Epithelial cell of proximal tubule (primary cell): ENCODE measurements around the gene CBY1. TPM values are rescaled to one million over a fixed set of nuclear protein-coding genes. Genes with fewer than 3 reads are reported as not detected.
"Not testable (repeated sequence)": the region's sequence is repeated elsewhere in the genome, so short reads cannot be mapped to it uniquely, and the experiment has no call there.

Experiments
- DNase-seq: peaks from one replicate; pipeline ENCODE4 v3.0.0-alpha.2; 2011; ENCODE audit warnings: low read depth
- H3K4me3 ChIP-seq: 2 replicates; pipeline ENCODE4 v1.5.1; 2011; ENCODE audit warnings: low read depth, mild to moderate bottlenecking, low read length
- total RNA-seq: library from RNA; depleted of rRNA; stranded (reverse); fragments of >200 nt; gene quantifications from 2 replicates; pipeline ENCODE4 v1.2.3, GENCODE V29; 2015
- TF ChIP-seq, protein P1 (sequence below): conservative IDR thresholded peaks from 2 replicates; pipeline ENCODE4 v1.5.1; 2012; ENCODE audit warnings: low read depth, mild to moderate bottlenecking, low read length

Gene CBY1
- total RNA-seq, 1 donor from 2014 or later = 28.9 TPM

- DNase-seq = no peak
- TF ChIP-seq, protein P1, sequence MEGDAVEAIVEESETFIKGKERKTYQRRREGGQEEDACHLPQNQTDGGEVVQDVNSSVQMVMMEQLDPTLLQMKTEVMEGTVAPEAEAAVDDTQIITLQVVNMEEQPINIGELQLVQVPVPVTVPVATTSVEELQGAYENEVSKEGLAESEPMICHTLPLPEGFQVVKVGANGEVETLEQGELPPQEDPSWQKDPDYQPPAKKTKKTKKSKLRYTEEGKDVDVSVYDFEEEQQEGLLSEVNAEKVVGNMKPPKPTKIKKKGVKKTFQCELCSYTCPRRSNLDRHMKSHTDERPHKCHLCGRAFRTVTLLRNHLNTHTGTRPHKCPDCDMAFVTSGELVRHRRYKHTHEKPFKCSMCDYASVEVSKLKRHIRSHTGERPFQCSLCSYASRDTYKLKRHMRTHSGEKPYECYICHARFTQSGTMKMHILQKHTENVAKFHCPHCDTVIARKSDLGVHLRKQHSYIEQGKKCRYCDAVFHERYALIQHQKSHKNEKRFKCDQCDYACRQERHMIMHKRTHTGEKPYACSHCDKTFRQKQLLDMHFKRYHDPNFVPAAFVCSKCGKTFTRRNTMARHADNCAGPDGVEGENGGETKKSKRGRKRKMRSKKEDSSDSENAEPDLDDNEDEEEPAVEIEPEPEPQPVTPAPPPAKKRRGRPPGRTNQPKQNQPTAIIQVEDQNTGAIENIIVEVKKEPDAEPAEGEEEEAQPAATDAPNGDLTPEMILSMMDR = no peak
- no peak overlapping the region for H3K4me3 ChIP-seq
Observed at GRCh38 chr22:38613588-38613987, 42.9 kb upstream of the CBY1 start.

GRCh38 chr22:38614332-38615063, 41.9 kb upstream of the CBY1 start:
- H3K4me3 ChIP-seq = no peak overlapping the region
- no peak for DNase-seq
- TF ChIP-seq, protein P1 = no peak

DNA sequence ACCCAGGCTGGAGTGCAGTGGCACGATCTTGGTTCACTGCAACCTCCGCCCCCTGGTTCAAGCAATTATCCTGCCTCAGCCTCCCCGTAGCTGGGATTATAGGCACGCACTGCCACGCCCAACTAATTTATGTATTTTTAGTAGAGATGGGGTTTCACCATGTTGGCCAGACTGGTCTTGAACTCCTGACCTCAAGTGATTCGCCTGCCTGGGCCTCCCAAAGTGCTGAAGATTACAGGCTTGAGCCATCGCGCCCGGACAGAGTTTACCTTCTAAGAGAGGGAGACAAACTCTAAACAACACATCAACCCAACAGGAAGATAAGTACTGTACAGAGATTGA, 41.4 kb upstream of the CBY1 start:
- DNase-seq, H3K4me3 ChIP-seq: not testable (repeated sequence)

DNA sequence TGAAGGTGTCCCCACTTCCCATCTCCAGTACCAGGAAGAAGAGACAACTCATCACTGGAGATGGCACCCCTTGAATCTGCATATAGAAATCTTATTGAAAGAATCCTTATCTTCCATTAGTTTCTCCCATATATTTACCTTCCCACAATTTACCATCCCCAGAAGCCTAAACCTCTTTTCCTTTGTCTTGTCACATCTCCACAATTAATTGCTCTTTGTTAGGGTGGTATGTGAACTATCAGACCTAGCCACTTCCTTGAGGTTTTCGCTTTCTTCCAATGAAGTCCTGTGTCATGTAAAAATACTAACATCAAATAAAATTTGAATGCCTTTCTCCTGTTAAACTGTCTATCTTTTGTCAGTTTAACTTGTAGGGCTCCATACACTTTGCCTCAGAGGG, 38.2 kb upstream of the CBY1 start:
- H3K4me3 ChIP-seq = no peak overlapping the region
- DNase-seq = no peak
- TF ChIP-seq, protein P1 = no peak

DNA sequence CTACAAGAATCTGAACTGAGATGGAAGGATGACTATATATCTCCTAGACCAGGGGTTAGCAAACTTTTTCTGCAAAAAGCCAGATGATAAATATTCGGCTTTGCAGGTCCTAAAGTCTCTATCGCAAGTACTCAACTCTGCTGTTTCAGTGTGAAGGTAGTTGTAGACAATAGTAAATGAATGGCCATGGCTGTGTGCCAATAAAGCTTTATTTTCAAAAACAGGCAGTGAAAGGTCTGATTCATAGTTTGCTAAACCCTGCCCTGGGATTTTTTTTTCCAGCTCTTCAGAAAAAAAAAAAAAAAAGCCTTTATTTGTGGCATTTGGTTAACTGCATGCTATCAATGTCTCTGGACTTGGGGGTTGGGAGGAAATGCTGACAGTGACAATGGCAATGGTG, 37.8 kb upstream of the CBY1 start:
- no peak overlapping the region for H3K4me3 ChIP-seq
- TF ChIP-seq, protein P1 = no peak
- no peak for DNase-seq

GRCh38 chr22:38623351-38623750, 33.1 kb upstream of the CBY1 start:
- TF ChIP-seq, protein P1 = no peak
- no peak for DNase-seq
- H3K4me3 ChIP-seq = no peak overlapping the region

DNA sequence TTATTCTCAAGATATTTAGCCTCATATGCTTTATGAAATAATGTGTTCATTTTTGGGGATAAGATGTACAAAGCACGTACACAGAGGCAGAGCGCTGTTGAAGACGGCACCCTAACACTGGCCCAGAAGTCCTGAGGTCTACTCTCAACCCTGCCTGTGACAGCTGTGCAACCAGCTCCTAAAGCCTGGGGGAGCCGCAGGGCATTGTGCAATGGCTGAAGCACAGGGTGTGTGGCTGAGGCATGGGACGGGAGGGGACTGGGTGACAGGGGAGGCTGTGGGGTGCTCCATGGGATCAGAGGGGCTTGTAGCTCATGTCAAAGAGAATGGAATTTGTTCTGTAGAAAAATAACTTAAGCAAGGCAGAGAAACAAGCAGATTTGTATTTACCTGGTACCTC, 28.0 kb upstream of the CBY1 start:
- TF ChIP-seq, protein P1 = no peak
- no peak overlapping the region for H3K4me3 ChIP-seq
- no peak for DNase-seq
